IMR-90 (cell line): Measurements from ENCODE around the gene EZR. TPM values are rescaled to one million over a fixed set of nuclear protein-coding genes. Genes with fewer than 3 reads are reported as not detected.
"Not testable (repeated sequence)": the region's sequence is repeated elsewhere in the genome, so short reads cannot be mapped to it uniquely, and the experiment has no call there.

Experiments used
- ATAC-seq: fragments of 200-7000 bp; cut with Tn5 transposase; 2 replicates; pipeline ENCODE4 v1.9.1; 2020; ENCODE audit warnings: low read depth, mild to moderate bottlenecking, moderate library complexity
- BruUV-seq: library from RNA; stranded (reverse); fragments of 400-500 nt; replicated peaks from 2 replicates; lab custom pipeline; 2021; lab: Mats Ljungman, UMichigan
- CTCF ChIA-PET: fragments of 300-600 bp; formaldehyde crosslinking; extraction: SDS; loops from one replicate; lab custom pipeline; 2021; ENCODE audit warnings: antibody characterized with exemption; lab: Yijun Ruan, JAX
- POLR2A ChIA-PET: fragments of 300-600 bp; sonication (Branson Sonifier 250); formaldehyde crosslinking; loops from one replicate; lab custom pipeline; 2022; ENCODE audit warnings: antibody characterized with exemption; ENCODE audit not compliant: unreplicated experiment; lab: Charles Lee
- DNase-seq: peaks from one replicate; pipeline ENCODE4 v3.0.0; 2013
- H2AFZ ChIP-seq: replicated peaks from 2 replicates; pipeline ENCODE3; 2013; ENCODE audit warnings: low read length, mild to moderate bottlenecking; ENCODE audit not compliant: poor library complexity
- H2AK5ac ChIP-seq: 2 replicates; pipeline ENCODE4 v1.6.1; 2013; ENCODE audit warnings: low read depth, low read length, inconsistent platforms
- H2AK9ac ChIP-seq: replicated peaks from 2 replicates; pipeline ENCODE3; 2013; ENCODE audit warnings: mild to moderate bottlenecking, low read depth, low read length, moderate library complexity; ENCODE audit not compliant: poor library complexity
- H2BK120ac ChIP-seq: 2 replicates; pipeline ENCODE4 v1.6.1; 2013; ENCODE audit warnings: low read depth, low read length, inconsistent platforms
- H2BK15ac ChIP-seq: 3 replicates; pipeline ENCODE4 v1.6.1; 2013; ENCODE audit warnings: low read depth, low read length, inconsistent platforms
- H2BK20ac ChIP-seq: 2 replicates; pipeline ENCODE4 v1.6.1; 2013; ENCODE audit warnings: low read depth, mild to moderate bottlenecking, inconsistent platforms, low read length, moderate library complexity
- H2BK5ac ChIP-seq: 2 replicates; pipeline ENCODE4 v1.6.1; 2013; ENCODE audit warnings: mild to moderate bottlenecking, low read depth, low read length, inconsistent platforms; ENCODE audit not compliant: poor library complexity, severe bottlenecking
- H3K14ac ChIP-seq: replicated peaks from 2 replicates; pipeline ENCODE4 v1.6.1; 2013; ENCODE audit warnings: low read depth, low read length, inconsistent platforms
- H3K18ac ChIP-seq: 2 replicates; pipeline ENCODE4 v1.6.1; 2013; ENCODE audit warnings: low read depth, low read length, control low read depth
- H3K23ac ChIP-seq: 2 replicates; pipeline ENCODE4 v1.6.1; 2013; ENCODE audit warnings: low read depth, low read length, inconsistent platforms
- H3K27ac ChIP-seq: 2 replicates; pipeline ENCODE4 v1.5.1; 2013; ENCODE audit warnings: mild to moderate bottlenecking, control low read depth, low read length; ENCODE audit not compliant: insufficient read depth
- H3K27me3 ChIP-seq: 2 replicates; pipeline ENCODE4 v1.6.1; 2013; ENCODE audit warnings: low read length; ENCODE audit not compliant: control insufficient read depth, insufficient read depth
- H3K36me3 ChIP-seq: 2 replicates; pipeline ENCODE4 v1.6.1; 2013; ENCODE audit warnings: low read length, mixed read lengths; ENCODE audit not compliant: control insufficient read depth, insufficient read depth
- H3K4ac ChIP-seq: 2 replicates; pipeline ENCODE4 v1.6.1; 2013; ENCODE audit warnings: low read depth, low read length, inconsistent platforms
- H3K4me1 ChIP-seq: 2 replicates; pipeline ENCODE4 v1.6.1; 2013; ENCODE audit warnings: low read length, mixed read lengths; ENCODE audit not compliant: control insufficient read depth, insufficient read depth
- H3K4me2 ChIP-seq: 2 replicates; pipeline ENCODE4 v1.6.1; 2013; ENCODE audit warnings: low read depth, mild to moderate bottlenecking, control low read depth, low read length, moderate library complexity
- H3K4me3 ChIP-seq: 2 replicates; pipeline ENCODE4 v1.5.1; 2013; ENCODE audit warnings: low read depth, mild to moderate bottlenecking, control low read depth, low read length, moderate library complexity; ENCODE audit not compliant: insufficient read depth
- H3K56ac ChIP-seq: 2 replicates; pipeline ENCODE4 v1.6.1; 2013; ENCODE audit warnings: low read length, inconsistent platforms; ENCODE audit not compliant: insufficient read depth; ENCODE audit errors: extremely low read depth
- H3K79me1 ChIP-seq, 2 experiments: 2 replicates each; pipeline ENCODE4 v1.6.1; 2013; ENCODE audit warnings: low read length in 2 of 2, inconsistent platforms in 1 of 2, low read depth in 1 of 2
- H3K9ac ChIP-seq: 2 replicates; pipeline ENCODE4 v1.6.1; 2013; ENCODE audit warnings: low read depth, low read length, control low read depth
- H3K9me1 ChIP-seq: 2 replicates; pipeline ENCODE4 v1.6.1; 2013; ENCODE audit warnings: low read length, inconsistent platforms; ENCODE audit not compliant: insufficient read depth
- H3K9me3 ChIP-seq: 2 replicates; pipeline ENCODE4 v1.6.1; 2013; ENCODE audit warnings: low read length; ENCODE audit not compliant: control insufficient read depth, insufficient read depth
- H4K20me1 ChIP-seq: 2 replicates; pipeline ENCODE4 v1.6.1; 2013; ENCODE audit warnings: low read length, inconsistent platforms; ENCODE audit not compliant: insufficient read depth
- H4K5ac ChIP-seq: 2 replicates; pipeline ENCODE4 v1.6.1; 2013; ENCODE audit warnings: mild to moderate bottlenecking, low read depth, low read length, control low read depth
- H4K8ac ChIP-seq, 2 experiments: 2 replicates each; pipeline ENCODE4 v1.6.1; 2013; ENCODE audit warnings: low read depth in 2 of 2, low read length in 2 of 2, control low read depth in 1 of 2, inconsistent platforms in 1 of 2
- H4K91ac ChIP-seq: 2 replicates; pipeline ENCODE4 v1.6.1; 2013; ENCODE audit warnings: low read depth, low read length, inconsistent platforms; ENCODE audit not compliant: insufficient read depth
- WGBS, 2 experiments: methylation state at CpG; one replicate each; pipeline versions ENCODE4 v1.1.5 to v1.1.7; 2013; ENCODE audit warnings: missing lambda C conversion rate in 2 of 2; ENCODE audit not compliant: insufficient read length in 1 of 2; ENCODE audit errors: extremely low coverage in 2 of 2; 5-methylcytosine and 5-hydroxymethylcytosine counted together
- dilution Hi-C: fragments of 300-500 bp; cut with HindIII; formaldehyde crosslinking; loops from one replicate; pipeline ENCODE4 v1.14.3; 2018; ENCODE audit warnings: low sequenced_read_pairs; ENCODE audit not compliant: unreplicated experiment
- in situ Hi-C: fragments of 300-500 bp; cut with MboI; formaldehyde crosslinking; loops from 3 replicates; pipeline ENCODE4 v1.14.3; 2019; ENCODE audit warnings: low sequenced_read_pairs, inconsistent platforms, mixed read lengths
- intact Hi-C: fragments of 100-400 bp; cut with micrococcal nuclease; formaldehyde crosslinking; loops from 2 replicates; pipeline ENCODE4 v1.10.0; 2022
- polyA plus RNA-seq, 3 experiments: library from polyadenylated mRNA; depleted of rRNA; stranded (reverse); fragments of >200 nt; gene quantifications; 2 replicates each; pipeline ENCODE4 v1.2.3, GENCODE V29; 2012; ENCODE audit warnings: low replicate concordance in 1 of 3
- total RNA-seq: library from RNA; depleted of rRNA; stranded (reverse); fragments of >200 nt; gene quantifications from 2 replicates; pipeline ENCODE4 v1.2.3, GENCODE V29; 2012

The EZR gene
- total and polyA plus RNA-seq, 2 of the 4 experiments (the other 2 are of a cell fraction), result 83.8 to 145 TPM

GRCh38 chr6:158838790-158839189 lies 19.6 kb upstream of the EZR start:
- H4K5ac ChIP-seq, H2BK15ac ChIP-seq, H3K4me1 ChIP-seq, H2AFZ ChIP-seq, H3K23ac ChIP-seq, intact Hi-C loops, H2AK9ac ChIP-seq, H3K27me3 ChIP-seq, H2BK20ac ChIP-seq, H3K9me1 ChIP-seq, H3K4me2 ChIP-seq, H2BK5ac ChIP-seq, H3K9ac ChIP-seq, H2AK5ac ChIP-seq, H3K56ac ChIP-seq, H3K79me1 ChIP-seq, dilution Hi-C loops, H3K14ac ChIP-seq, H3K4ac ChIP-seq, BruUV-seq, H4K91ac ChIP-seq, H4K20me1 ChIP-seq, H3K9me3 ChIP-seq, H3K4me3 ChIP-seq, ATAC-seq, in situ Hi-C loops, POLR2A ChIA-PET, H3K36me3 ChIP-seq, H3K27ac ChIP-seq, H2BK120ac ChIP-seq, DNase-seq, H3K18ac ChIP-seq, H4K8ac ChIP-seq: not testable (repeated sequence)
- WGBS, 2 experiments, result no CpG with 5 or more reads among the region's 3 CpGs
- CTCF ChIA-PET, result interaction anchor here (1.0 kb wide), 1 partner anchor 19 kb away, joined by 3 read pairs; no protein-coding TSS in a partner anchor
